GM18499 (cell line): ENCODE results near the gene KRT15.
"Not testable (repeated sequence)": the region's sequence is repeated elsewhere in the genome, so short reads cannot be mapped to it uniquely, and the experiment has no call there.

Source experiments
- ATAC-seq: cut with Tn5 transposase; IDR thresholded peaks from one replicate; pipeline ENCODE4 v1.9.1; 2021; ENCODE audit warnings: moderate number of reproducible peaks; ENCODE audit not compliant: insufficient read depth, unreplicated experiment

KRT15 gene

DNA sequence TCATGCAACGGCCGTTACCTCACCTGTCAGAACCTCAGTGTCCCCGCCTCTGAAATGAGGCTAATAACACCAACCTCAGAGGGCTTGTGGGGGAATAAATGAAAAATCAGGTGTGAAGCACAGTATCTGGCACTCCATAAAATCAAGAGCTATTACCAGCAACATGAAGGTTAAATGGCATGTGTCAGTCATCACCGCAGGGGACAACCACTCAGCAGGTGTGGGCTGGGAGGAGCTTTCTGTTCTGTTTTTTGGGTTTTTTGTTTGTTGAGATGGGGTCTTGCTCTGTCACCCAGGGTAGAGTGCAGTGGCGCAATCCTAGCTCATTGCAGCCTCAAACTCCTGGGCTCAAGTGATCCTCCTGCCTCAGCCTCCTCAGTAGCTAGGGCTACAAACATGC lies 26.2 kb upstream of the KRT15 start:
- ATAC-seq = no peak

DNA sequence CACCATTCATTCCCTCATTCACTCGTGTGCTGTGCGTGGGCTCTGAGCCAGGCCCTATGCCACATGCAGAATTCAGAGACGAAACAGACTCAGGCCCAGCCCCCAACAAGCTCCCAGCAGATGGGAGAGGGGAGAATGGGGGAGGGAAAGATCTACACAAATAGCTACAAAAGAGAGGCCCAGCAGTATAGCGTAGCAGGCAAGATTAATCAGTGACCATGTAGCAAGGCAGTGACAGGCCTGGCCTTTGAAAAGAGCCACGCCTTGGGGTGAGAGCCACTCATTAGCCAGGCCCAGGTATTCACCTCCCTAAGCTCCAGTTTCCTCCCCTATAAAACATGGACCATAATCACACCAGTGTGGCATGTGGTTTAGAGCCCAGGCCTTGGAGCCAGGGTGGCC lies 25.8 kb upstream of the KRT15 start:
- no peak for ATAC-seq

GRCh38 chr17:41542786-41543185 lies 24.1 kb upstream of the KRT15 start:
- ATAC-seq = not testable (repeated sequence)

DNA sequence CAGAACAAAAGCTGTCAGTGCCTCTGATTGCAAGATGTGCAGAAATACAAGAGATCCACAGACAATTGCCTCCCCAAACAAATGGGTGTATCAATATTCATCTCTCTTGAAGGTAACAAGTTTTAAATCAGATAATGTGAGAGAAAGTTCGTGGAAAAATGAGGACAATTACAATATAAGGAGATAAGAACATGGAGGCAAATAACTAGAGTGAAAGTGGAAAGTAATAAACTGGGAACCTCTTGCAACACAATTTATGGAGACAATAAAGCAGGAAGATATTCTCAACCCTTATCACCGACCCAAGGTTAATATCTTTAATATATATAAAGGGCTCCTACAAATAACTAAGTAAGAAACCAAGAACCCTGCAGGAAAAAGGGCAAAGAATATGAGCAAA lies 23.7 kb upstream of the KRT15 start:
- no peak for ATAC-seq

GRCh38 chr17:41540921-41541625 lies 22.4 kb upstream of the KRT15 start:
- ATAC-seq = no peak

GRCh38 chr17:41539979-41540701 lies 21.4 kb upstream of the KRT15 start:
- ATAC-seq = no peak

GRCh38 chr17:41539071-41539492 lies 20.4 kb upstream of the KRT15 start:
- no peak for ATAC-seq

GRCh38 chr17:41538565-41538991 lies 19.9 kb upstream of the KRT15 start:
- ATAC-seq = no peak

- ATAC-seq = no peak
Observed at GRCh38 chr17:41537990-41538389, 19.3 kb upstream of the KRT15 start.

DNA sequence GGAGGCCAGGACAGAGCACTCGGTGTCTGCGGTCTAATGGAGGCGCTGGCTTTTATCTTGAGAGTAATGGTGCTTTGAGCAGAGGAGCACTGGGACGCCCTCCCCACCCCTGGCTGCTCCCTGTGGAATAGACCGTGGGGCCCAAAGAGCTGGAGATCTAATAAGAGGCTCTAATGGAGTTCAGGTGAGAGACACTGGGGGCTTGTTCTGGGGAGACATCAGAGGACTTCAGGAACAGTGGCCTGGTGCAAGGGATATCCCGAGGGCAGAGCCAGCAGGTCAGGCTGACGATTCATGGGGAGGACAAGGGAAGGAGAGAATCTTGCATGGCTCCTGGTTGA lies 18.9 kb upstream of the KRT15 start:
- no peak for ATAC-seq

DNA sequence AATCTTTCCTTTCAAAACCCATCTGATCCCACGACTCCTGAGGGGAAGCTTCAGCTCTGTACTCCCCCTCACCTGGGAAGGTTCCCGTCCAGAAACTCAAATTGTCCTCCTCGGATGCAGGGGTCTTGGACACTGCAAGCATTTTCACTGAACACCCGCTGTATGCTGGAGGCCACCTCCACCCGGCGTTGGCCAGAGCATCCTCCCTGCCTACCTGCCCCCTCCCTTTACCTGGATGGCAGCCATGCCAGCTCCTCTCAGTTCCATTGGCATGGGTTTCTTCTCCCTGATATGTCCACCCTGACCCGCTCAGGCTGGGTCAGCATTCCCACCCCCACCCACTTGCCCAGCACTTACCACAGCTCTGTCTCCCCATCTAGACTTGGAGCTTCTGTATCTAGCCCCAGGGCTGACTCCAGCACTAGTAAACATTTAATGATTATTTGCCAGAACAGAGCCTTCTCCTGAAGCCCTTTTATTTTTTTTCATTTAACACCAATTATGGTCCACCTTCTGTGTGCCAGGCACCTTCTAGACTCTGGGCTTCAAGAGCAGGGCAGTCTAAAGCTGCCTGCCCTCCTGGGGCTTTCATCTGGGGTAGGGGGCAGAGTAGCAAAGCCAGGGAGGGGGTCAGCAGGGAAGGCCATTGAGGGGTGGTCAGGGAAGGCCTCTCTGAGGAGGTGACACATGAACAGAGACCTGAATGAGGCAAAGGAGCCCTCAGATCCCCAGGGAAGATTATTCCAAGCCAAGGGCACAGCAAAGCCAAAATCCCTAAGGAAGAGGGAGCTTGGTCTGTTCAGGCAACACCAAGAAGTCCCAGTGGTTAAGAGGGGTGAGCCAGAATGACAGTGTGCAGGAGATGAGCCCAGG lies 18.3 kb upstream of the KRT15 start:
- ATAC-seq = no peak

DNA sequence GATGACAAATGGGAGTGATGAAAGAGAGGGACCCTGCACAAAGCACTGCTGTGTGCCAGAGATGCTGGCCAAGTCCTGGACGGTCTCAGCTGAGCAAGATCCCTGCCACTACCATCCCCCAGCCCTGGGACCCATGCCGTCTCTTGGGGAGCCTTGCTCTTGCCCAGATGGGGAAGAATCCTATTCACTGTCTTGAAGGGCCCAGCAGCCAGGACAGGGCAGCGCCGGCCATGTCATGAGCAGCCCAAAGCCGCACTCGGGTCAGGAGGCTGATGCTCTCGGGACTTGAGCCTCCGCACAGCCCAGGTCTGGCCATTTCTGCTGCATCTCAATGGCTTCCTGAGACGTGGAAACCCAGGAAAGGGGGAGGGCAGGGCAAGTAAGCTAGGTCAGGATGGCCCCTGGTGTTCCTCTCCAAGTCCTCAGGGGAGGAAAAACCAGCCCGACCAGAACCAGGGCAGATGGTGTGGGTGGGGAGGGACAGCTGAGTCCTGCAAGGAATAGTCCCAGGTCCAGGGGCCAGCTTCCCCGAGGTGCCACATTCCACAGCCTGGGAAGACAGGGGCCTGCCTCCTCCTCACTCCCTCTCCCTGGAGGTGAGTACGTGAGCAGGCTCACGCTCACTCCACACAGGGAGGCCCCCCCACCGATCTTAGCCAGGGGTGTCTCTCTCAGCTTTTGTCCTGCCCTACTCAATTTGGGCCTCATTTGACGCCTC lies 17.2 kb upstream of the KRT15 start:
- ATAC-seq = no peak

- ATAC-seq = no peak
Observed at GRCh38 chr17:41534899-41535546, 16.3 kb upstream of the KRT15 start.

DNA sequence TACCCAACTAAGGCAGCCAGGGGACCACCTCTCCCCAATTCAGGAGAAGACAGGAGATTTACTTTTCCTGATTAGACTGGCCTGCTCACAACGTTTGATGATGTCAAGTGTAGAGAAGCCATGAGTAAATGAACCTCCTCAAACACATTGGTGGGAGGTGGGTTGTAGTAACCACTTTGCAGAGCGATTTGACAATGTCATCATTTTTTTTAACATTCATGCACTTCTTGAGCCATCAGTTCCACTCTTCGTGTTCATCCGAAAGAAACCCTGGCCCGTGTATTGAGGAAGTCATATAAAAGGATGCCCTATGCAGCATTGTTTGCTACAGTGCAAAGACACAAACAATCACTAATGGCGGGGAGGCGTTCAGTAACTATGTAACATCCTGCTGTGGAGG lies 14.9 kb upstream of the KRT15 start:
- no peak for ATAC-seq

- ATAC-seq = no peak
Observed at GRCh38 chr17:41532947-41533570, 14.4 kb upstream of the KRT15 start.

- ATAC-seq = no peak
Observed at GRCh38 chr17:41531993-41532392, 13.3 kb upstream of the KRT15 start.

DNA sequence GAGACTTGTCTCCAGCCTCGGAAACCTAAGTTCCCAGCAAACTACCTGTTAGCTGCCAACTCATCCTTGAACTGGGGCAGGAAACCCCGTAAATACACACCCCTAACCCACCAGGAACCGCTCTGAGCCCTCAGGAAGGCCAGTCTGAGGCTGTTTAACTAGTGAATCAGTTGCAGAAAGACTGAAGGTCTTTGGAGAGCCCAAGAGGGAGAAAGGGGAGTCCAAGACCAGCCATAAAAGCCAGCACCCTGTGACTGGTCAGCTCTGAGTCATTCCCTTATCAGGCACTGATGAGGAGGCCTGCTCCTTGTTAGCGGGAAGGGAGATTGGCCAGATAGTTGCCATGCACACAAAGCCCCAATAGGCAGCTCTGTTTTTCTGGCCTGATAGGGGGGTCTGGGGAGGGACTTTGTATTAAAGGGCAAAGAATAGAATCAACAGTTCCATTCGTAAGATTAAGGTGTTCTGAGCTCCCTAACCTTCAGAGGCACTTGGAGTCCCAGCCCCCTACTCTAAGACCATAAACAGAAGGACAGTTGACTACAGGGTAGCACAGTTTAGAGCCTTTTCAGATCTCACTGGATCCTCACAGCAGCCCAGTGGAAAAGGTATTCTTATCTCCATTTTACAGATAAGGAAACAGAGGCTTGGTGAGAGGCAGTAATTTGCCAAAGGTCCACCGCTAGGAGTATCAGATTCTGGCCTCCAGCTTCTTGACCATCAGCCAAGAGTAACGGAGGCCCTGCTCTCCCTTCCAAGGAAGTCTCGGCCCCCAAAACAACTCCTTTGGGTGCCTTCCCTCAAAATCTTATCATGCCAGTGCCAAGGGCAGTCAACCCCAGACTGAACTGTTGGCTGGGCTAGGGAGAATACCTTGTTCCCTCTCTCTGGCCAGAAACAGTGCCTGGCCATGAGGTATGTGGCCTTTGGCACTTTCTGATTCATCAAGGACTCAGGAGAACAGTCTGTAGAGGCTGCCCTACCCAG lies 11.7 kb upstream of the KRT15 start:
- no peak for ATAC-seq

GRCh38 chr17:41529491-41529915 lies 10.8 kb upstream of the KRT15 start:
- no peak for ATAC-seq
